GM19324 (cell line): ENCODE data around the gene NCAPG.
"Not testable (repeated sequence)": the region's sequence is repeated elsewhere in the genome, so short reads cannot be mapped to it uniquely, and the experiment has no call there.

Experiments used
- ATAC-seq: cut with Tn5 transposase; IDR thresholded peaks from one replicate; pipeline ENCODE4 v1.9.1; 2021; ENCODE audit warnings: mild to moderate bottlenecking, moderate library complexity; ENCODE audit not compliant: unreplicated experiment, low FRiP score

NCAPG gene

GRCh38 chr4:17786567-17786966 is 24.2 kb upstream of the NCAPG start:
- ATAC-seq: no peak

- ATAC-seq: no peak
Observed at GRCh38 chr4:17787315-17787714, 23.5 kb upstream of the NCAPG start.

GRCh38 chr4:17788956-17789355 is 21.8 kb upstream of the NCAPG start:
- no peak for ATAC-seq

- ATAC-seq: no peak
Observed at GRCh38 chr4:17794730-17795129, 16.0 kb upstream of the NCAPG start.

- no peak for ATAC-seq
Observed at GRCh38 chr4:17797808-17798207, 13.0 kb upstream of the NCAPG start.

GRCh38 chr4:17805580-17806155 is 5.1 kb upstream of the NCAPG start:
- no peak for ATAC-seq

GRCh38 chr4:17807446-17807845 is 3.3 kb upstream of the NCAPG start:
- no peak for ATAC-seq

GRCh38 chr4:17809667-17810066 is 1.1 kb upstream of the NCAPG start:
- ATAC-seq: no peak

- peak; percentile 41 for ATAC-seq
Observed at GRCh38 chr4:17811078-17811603, 362 bp downstream of the NCAPG start.

- no peak for ATAC-seq
Observed at GRCh38 chr4:17812125-17812524, 1.3 kb downstream of the NCAPG start.

- no peak for ATAC-seq
Observed at GRCh38 chr4:17812801-17813200, 2.0 kb downstream of the NCAPG start.

GRCh38 chr4:17814140-17814539 is 3.4 kb downstream of the NCAPG start:
- no peak for ATAC-seq

- no peak for ATAC-seq
Observed at GRCh38 chr4:17816142-17816541, 5.4 kb downstream of the NCAPG start.

GRCh38 chr4:17817027-17817426 is 6.2 kb downstream of the NCAPG start:
- peak; percentile 59 for ATAC-seq

- ATAC-seq: no peak
Observed at GRCh38 chr4:17823871-17824669, 13.3 kb downstream of the NCAPG start.

GRCh38 chr4:17846266-17846665 is 35.5 kb downstream of the NCAPG start:
- ATAC-seq: no peak

- ATAC-seq: not testable (repeated sequence)
Observed at GRCh38 chr4:17850295-17850694, 39.5 kb downstream of the NCAPG start.

GRCh38 chr4:17851959-17852358 is 41.2 kb downstream of the NCAPG start:
- no peak for ATAC-seq

GRCh38 chr4:17854036-17854435 is 43.3 kb downstream of the NCAPG start:
- no peak for ATAC-seq

- ATAC-seq: no peak
Observed at GRCh38 chr4:17859793-17860406, 49.1 kb downstream of the NCAPG start.

GRCh38 chr4:17861906-17862305 is 51.1 kb downstream of the NCAPG start:
- ATAC-seq: not testable (repeated sequence)
